Measurements from ENCODE around the gene WDR86. TPM values are rescaled to one million over a fixed set of nuclear protein-coding genes. Genes with fewer than 3 reads are reported as not detected.

WDR86 gene
- total and polyA plus RNA-seq, 2 of the 8 experiments (the other 6 are each of a cell fraction or from before 2014, with no cell fraction given) = 12.7 to 15.8 TPM

- TF ChIP-seq CHD7 (IDR thresholded peaks at IDR 0.05; ENCODE audit: insufficient replicate concordance, low read length) (no peak), ATF2 (IDR thresholded peaks at IDR 0.05; ENCODE audit: low read length) (no peak), CEBPB (IDR thresholded peaks at IDR 0.05; ENCODE audit: low read depth, low read length) (peak; percentile 80)
Observed at GRCh38 chr7:151425670-151426440, 16.0 kb upstream of the WDR86 start (continued).
